ENCODE measurements around the gene SCLY.

SCLY gene

GRCh38 chr2:238141541-238142318 lies 80.9 kb downstream of the SCLY start:
- no peak for DNase-seq

DNA sequence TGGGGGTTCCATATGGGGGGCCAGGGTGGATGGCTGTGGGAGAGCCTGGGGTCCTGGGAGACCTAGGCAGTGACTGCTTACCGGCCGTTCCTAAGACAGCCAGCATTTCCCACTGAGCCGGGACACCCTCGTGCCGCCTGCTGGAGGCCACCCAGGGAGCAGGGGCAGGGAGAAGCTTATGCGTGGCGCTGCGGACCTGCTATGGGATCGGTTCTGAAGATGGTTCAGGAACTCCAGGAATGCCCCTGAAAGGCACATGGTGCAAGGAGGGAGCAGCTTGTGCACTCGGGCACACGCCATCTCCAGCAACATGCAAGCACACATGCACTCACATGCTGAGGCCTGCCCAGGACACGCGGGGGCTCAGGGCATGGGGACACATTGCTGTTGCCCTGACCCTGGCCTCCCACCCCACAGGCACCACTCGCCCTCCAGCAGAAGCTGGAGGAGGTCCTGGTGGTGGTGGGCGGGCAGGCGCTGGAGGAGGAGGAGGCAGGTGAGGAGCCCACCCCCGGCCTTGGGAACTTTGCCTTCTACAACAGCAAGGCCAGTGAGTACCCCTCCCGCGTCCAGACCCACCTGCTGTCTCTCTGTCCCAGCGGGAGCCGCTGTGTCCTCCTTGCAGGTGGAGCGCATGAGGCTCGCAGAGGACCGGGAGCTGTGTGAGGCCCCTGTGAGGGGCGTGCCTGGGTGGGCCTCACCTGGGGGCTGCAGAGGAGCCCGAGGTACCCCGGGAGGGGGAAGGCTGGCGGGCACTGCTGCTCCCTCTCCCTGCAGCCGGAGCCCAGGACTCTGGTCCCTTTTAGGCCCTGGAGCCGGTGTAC lies 81.8 kb downstream of the SCLY start:
- DNase-seq: no peak

DNA sequence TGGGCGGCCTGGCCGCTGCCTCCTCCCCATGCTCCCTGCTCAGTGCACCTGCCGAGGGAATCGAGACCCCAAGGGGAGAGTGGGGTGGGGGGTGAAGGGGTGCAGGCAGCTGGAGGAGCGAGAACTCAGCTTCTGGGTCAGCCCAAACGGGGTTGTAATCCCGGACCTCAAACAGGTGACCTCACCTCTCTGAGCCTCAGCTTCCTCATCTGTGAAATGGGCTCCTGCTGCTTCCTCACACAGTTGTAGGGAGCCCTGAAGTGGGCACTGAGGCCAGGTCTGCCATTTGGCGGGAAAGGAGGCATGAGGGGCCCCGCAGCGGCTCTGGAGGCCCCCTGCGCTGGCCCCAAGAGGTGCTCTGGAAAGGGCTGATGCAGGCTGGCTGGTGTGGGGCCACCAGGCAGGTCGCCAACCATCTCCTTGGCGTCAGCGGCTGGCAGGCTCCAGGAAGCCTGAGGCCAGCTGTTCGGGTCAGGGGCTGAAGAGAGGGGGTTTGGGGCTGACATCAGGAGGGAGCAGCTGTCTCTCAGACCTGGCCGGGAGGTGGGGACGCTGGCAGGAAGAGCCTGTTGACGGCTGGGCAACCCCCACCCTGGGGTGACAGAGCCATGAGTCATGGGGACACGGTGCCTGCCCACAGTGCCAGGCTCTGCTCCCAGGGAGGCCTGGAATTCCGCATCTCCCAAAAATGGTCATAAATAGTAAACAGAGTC lies 82.6 kb downstream of the SCLY start:
- no peak for DNase-seq

DNA sequence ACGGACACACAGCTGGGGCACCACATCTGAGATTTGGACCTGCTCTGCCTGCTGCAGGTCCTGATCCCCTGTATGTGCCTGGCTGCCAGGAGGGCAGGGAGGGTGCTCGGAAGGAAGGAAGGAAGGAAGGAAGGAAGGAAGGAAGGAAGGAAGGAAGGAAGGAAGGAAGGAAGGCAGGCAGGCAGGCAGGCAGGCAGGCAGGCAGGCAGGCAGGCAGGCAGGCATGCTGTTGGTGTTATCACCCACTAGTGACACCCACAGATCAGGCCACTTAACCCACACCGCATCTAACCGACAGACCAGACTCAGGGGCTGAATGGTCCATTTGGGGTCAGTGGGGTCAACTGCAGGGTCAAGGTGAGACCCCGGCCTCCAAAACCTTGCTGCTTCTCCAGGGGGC lies 83.5 kb downstream of the SCLY start:
- no peak for DNase-seq

DNA sequence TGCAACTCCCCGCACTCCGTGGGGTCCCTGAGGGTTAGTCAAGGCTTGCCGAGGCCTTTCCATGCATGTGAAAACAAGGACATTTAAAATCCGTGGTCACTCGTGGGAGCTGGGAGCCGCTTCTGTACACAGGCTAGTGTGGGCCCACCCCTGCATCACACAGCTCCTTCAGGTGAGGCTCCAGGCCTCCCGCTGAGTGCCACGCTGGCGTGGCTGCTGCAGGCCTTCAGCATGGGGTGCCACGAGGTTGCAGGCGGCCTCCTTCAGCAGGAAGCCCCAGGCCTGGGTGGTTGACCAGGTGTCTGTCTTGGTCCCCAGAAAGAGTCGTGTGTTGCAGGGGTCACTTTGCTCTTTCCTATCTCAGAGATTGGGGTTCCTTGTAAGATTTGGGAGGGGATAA lies 84.2 kb downstream of the SCLY start:
- DNase-seq: no peak

DNA sequence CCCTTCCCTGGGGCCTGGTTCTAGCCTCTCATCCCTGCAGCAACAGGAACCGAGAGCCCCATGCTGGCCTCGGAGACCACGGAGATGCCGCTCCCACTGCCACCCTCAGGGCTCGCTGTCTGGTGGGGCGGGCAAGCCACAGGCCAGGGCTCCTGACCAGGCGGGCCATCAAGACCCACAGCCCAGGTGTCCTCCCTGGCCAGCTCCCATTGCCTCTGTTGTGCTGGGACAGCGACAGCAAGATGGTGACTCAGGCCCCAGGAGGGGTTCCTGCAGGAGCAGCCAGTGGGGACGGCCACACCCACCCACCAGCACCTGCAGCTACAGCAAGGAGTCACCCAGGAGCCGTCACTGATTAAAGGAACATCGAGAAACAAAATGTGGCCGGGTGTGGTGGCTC lies 85.0 kb downstream of the SCLY start:
- DNase-seq: no peak

DNA sequence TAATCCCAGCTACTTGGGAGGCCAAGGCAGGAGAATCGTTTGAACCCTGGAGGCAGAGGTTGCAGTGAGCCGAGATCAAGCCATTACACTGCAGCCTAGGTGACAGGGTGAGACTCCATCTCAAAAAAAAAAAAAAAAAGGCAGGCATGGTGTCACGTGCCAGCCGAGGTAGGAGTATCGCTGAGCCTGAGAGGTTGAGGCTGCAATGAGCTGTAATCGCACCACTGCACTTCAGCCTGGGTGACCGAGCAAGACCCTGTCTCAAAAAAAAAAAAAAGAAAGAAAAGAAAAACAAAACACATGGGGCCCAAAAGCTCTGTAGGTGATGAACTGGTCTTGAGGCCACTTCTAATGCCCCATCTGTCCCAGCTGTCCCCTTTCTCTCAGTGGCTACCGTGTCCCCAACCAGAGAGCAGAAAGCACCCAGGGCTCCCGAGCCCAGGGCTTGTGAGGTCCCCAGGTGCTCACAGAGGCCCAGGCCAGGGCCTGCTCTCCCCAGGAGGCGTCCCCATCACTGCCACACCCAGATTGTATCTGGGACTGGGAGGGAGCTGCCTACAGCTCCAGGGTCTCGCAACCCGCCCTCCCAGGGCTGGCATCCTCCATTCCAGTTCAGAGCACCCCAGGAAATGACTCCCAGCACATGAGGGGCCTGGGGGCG lies 86.2 kb downstream of the SCLY start:
- DNase-seq: no peak

DNA sequence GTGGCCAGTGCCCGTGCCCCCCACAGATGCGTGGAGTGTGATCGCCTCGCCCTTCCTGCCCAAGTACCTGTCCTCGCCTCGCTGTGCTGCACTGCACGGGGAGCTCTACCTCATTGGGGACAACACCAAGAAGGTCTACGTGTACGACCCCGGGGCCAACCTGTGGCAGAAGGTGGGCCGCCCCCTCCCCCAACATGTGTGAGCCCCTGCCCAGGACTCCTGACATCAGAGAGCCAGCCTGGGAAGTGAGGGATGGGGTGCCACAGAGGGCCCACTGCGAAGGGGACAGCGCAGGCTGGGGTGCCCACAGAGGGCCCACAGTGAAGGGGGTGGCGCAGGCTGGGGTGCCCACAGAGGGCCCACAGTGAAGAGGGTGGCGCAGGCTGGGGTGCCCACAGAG lies 88.2 kb downstream of the SCLY start:
- no peak for DNase-seq

Measured in NCI-H748 treated with DMSO at 0.1 percent for 48 hours (cell line).